Right ventricle myocardium inferior (tissue), 1 donor: ENCODE measurements around the gene SUPT6H. TPM values are rescaled to one million over a fixed set of nuclear protein-coding genes. Genes with fewer than 3 reads are reported as not detected.

ENCODE experiments used
- total RNA-seq: library from RNA; stranded (reverse); fragmentation: NEBNext Ultra II Directional; extraction: Animal tissue kit (Norgen Biotek cat#: 25700); gene quantifications from one replicate; pipeline ENCODE4 v1.2.1, GENCODE V29; 2021
- donor health status: DM: no; HTN: yes; CAD: no; lungs with severe emphysema.

SUPT6H gene
- total RNA-seq, 1 donor from 2014 or later, result 41.0 TPM

Other genes with a start within 250 kb of the SUPT6H start
- gene SLC13A2, start 188.6 kb upstream of the SUPT6H start, total RNA-seq, result not detected
- gene FOXN1, start 155.9 kb upstream of the SUPT6H start, total RNA-seq, result not detected
- 22.2 TPM for gene UNC119, start 109.6 kb upstream of the SUPT6H start, total RNA-seq
- 41.1 TPM for gene PIGS, start 90.7 kb upstream of the SUPT6H start, total RNA-seq
- gene ALDOC, start 85.3 kb upstream of the SUPT6H start, total RNA-seq, result 396 TPM
- gene SPAG5, start 63.2 kb upstream of the SUPT6H start, total RNA-seq, result 1.6 TPM
- gene RSKR, start 48.0 kb upstream of the SUPT6H start, total RNA-seq, result 5.0 TPM
- 78.6 TPM for gene BLTP2, start 17.0 kb upstream of the SUPT6H start, total RNA-seq
- gene SDF2, start 299 bp upstream of the SUPT6H start, total RNA-seq, result 31.5 TPM
- gene PROCA1, start 49.7 kb downstream of the SUPT6H start, total RNA-seq, result 0.73 TPM
- 16.2 TPM for gene RAB34, start 55.7 kb downstream of the SUPT6H start, total RNA-seq
- gene RPL23A, start 57.8 kb downstream of the SUPT6H start, total RNA-seq, result 945 TPM
- gene TLCD1, start 64.0 kb downstream of the SUPT6H start, total RNA-seq, result 2.4 TPM
- gene NEK8, start 66.6 kb downstream of the SUPT6H start, total RNA-seq, result 0.60 TPM
- 3.8 TPM for gene TRAF4, start 81.8 kb downstream of the SUPT6H start, total RNA-seq
- gene FAM222B, start 180.6 kb downstream of the SUPT6H start, total RNA-seq, result 16.9 TPM
- 37.2 TPM for gene ERAL1, start 192.8 kb downstream of the SUPT6H start, total RNA-seq
- gene FLOT2, start 235.5 kb downstream of the SUPT6H start, total RNA-seq, result 118 TPM
- 3.0 TPM for gene DHRS13, start 240.9 kb downstream of the SUPT6H start, total RNA-seq